MM.1S (cell line): ENCODE results near the gene PSME3.

ENCODE experiments used
- CTCF ChIP-seq: fragments of 300-600 bp; sonication (generic); IDR thresholded peaks from 2 replicates; pipeline ENCODE4 v1.5.1; 2016; ENCODE audit warnings: antibody characterized with exemption, low read length, mixed read lengths
- EZH2 ChIP-seq: fragments of 300-600 bp; sonication (generic); optimal IDR thresholded peaks from 2 replicates; pipeline ENCODE3; 2017; ENCODE audit warnings: low read depth, mild to moderate bottlenecking, antibody characterized with exemption, low read length, mixed read lengths
- EZH2phosphoT487 ChIP-seq: fragments of 300-600 bp; sonication (generic); IDR thresholded peaks from 2 replicates; pipeline ENCODE4 v1.6.1; 2018; ENCODE audit warnings: antibody characterized with exemption, low read length

- TF ChIP-seq EZH2: no peak
- TF ChIP-seq CTCF: peak; percentile 81
- TF ChIP-seq EZH2phosphoT487: no peak
Observed at GRCh38 chr17:42819939-42820535, 13.2 kb upstream of the PSME3 start.
